Testis (tissue), 3 donors: ENCODE measurements around the gene MEIOB. TPM values are rescaled to one million over a fixed set of nuclear protein-coding genes. Genes with fewer than 3 reads are reported as not detected.

Experiments used
- DNase-seq: peaks from one replicate; pipeline ENCODE4 v3.0.0-alpha.2; 2019
- H3K27ac ChIP-seq, 2 donors: fragments of 200-600 bp; sonication (generic); one replicate each; pipeline ENCODE4 v1.5.1; 2019
- H3K27me3 ChIP-seq: fragments of 200-600 bp; sonication (generic); one replicate; pipeline ENCODE4 v1.5.1; 2019
- H3K36me3 ChIP-seq: fragments of 200-600 bp; sonication (generic); one replicate; pipeline ENCODE4 v1.5.1; 2017; ENCODE audit warnings: low read depth; ENCODE audit errors: missing control alignments
- H3K4me1 ChIP-seq: fragments of 200-600 bp; sonication (generic); one replicate; pipeline ENCODE4 v1.5.1; 2019
- H3K4me3 ChIP-seq, 2 donors: fragments of 200-600 bp; sonication (generic); one replicate each; pipeline ENCODE4 v1.5.1; 2017 to 2019
- H3K9me3 ChIP-seq: fragments of 200-600 bp; sonication (generic); one replicate; pipeline ENCODE4 v1.5.1; 2017
- CTCF ChIP-seq, 3 experiments: fragments of 450-650 bp in 2 of 3; fragments of 200-600 bp in 1 of 3; sonication (generic) in 1 of 3; IDR thresholded peaks; one replicate each; pipeline ENCODE4 v1.5.1; 2016 to 2019; ENCODE audit warnings: antibody characterized with exemption in 3 of 3, mild to moderate bottlenecking in 2 of 3, moderate library complexity in 1 of 3
- POLR2A ChIP-seq: fragments of 450-650 bp; IDR thresholded peaks from one replicate; pipeline ENCODE4 v1.6.1; 2017; ENCODE audit warnings: antibody characterized with exemption, mild to moderate bottlenecking, moderate library complexity
- WGBS, 2 donors: methylation state at CpG; one replicate each; pipeline ENCODE4 v1.1.5; 2018; 5-methylcytosine and 5-hydroxymethylcytosine counted together
- intact Hi-C: fragments of 100-400 bp; cut with DNase I; formaldehyde crosslinking; loops from one replicate; pipeline ENCODE4 v1.15.1; 2023; ENCODE audit warnings: low total_unique reads
- polyA plus RNA-seq: library from polyadenylated mRNA; stranded (reverse); fragments of 350-450 nt; fragmentation: Illumina TruSeq; extraction: RNeasy Lipid Tissue Mini Kit (QIAGEN cat#74804); gene quantifications from one replicate; pipeline ENCODE4 v1.2.3, GENCODE V29; 2014; ENCODE audit warnings: low read depth, low replicate concordance; ENCODE audit not compliant: insufficient read depth
- total RNA-seq, 2 donors: library from RNA; depleted of rRNA; stranded (reverse); fragments of >200 nt; gene quantifications; one replicate each; pipeline ENCODE4 v1.2.3, GENCODE V29; 2016

MEIOB gene
- total and polyA plus RNA-seq, 3 donors from 2014 or later: 34.6 to 53.9 (median 53.8) TPM

- Histone ChIP-seq H3K27me3 (no peaks in the 10 kb centered on the region), H3K36me3 (no peaks in the 10 kb centered on the region), H3K27ac (no peak overlapping the region), H3K4me1 (peaks cover 2% of the 10 kb centered on the region), H3K4me3 (no peak overlapping the region), H3K9me3 (no peaks in the 10 kb centered on the region)
- intact Hi-C loops: no loop called here
- TF ChIP-seq POLR2A: no peak
- no peak for TF ChIP-seq CTCF (IDR thresholded peaks at IDR 0.05)
- no peak for DNase-seq
- 69 to 85% methylated on average over 13 to 25 of the region's 25 CpGs for WGBS, 2 donors
Observed at GRCh38 chr16:1915732-1916639, 44.0 kb upstream of the MEIOB start.

GRCh38 chr16:1914988-1915387 lies 43.0 kb upstream of the MEIOB start:
- no peak for DNase-seq
- H3K36me3 ChIP-seq: no peaks in the 10 kb centered on the region
- H3K27me3 ChIP-seq: no peaks in the 10 kb centered on the region
- peaks cover 2% of the 10 kb centered on the region for H3K4me1 ChIP-seq
- H3K9me3 ChIP-seq: no peaks in the 10 kb centered on the region
- H3K27ac ChIP-seq: no peak overlapping the region
- H3K4me3 ChIP-seq: no peak overlapping the region
- 75 to 82% methylated on average over 8 of the region's 8 CpGs for WGBS, 2 donors
- intact Hi-C loops: no loop called here
- TF ChIP-seq CTCF (IDR thresholded peaks at IDR 0.05) (no peak), POLR2A (no peak)

GRCh38 chr16:1914084-1914608 lies 42.2 kb upstream of the MEIOB start:
- TF ChIP-seq CTCF (IDR thresholded peaks at IDR 0.05): no peak
- TF ChIP-seq POLR2A: no peak
- no peak for DNase-seq
- Histone ChIP-seq H3K27me3 (no peaks in the 10 kb centered on the region), H3K4me1 (peaks cover 2% of the 10 kb centered on the region), H3K27ac (no peak overlapping the region), H3K9me3 (no peaks in the 10 kb centered on the region), H3K36me3 (no peaks in the 10 kb centered on the region), H3K4me3 (no peak overlapping the region)
- intact Hi-C loops: no loop called here
- WGBS, 2 donors: 51 to 58% methylated on average over 9 to 15 of the region's 15 CpGs

- no peak overlapping the region for H3K27ac ChIP-seq
Observed at GRCh38 chr16:1913327-1914083, 41.5 kb upstream of the MEIOB start.

GRCh38 chr16:1912215-1912543 lies 40.2 kb upstream of the MEIOB start:
- Histone ChIP-seq H3K36me3 (no peaks in the 10 kb centered on the region), H3K27me3 (no peaks in the 10 kb centered on the region), H3K27ac (no peak overlapping the region), H3K4me3 (no peak overlapping the region), H3K9me3 (no peaks in the 10 kb centered on the region), H3K4me1 (no peaks in the 10 kb centered on the region)
- WGBS, 2 donors: 73 to 90% methylated on average over 9 to 17 of the region's 17 CpGs
- DNase-seq: no peak
- intact Hi-C loops: no loop called here
- TF ChIP-seq POLR2A (no peak), CTCF (IDR thresholded peaks at IDR 0.05) (no peak)

More at GRCh38 chr16:1913327-1914083, 41.5 kb upstream of the MEIOB start:
- 57% methylated on average over 7 to 21 of the region's 21 CpGs for whole genome bisulfite sequencing, 2 donors
- Histone ChIP-seq H3K4me3 (no peak overlapping the region), H3K36me3 (no peaks in the 10 kb centered on the region), H3K27me3 (no peaks in the 10 kb centered on the region), H3K9me3 (no peaks in the 10 kb centered on the region), H3K4me1 (peaks cover under 1% of the 10 kb centered on the region)
- no peak for TF ChIP-seq POLR2A
- intact Hi-C loops: no loop called here
- DNase-seq: no peak
